Mesodermal cell (in vitro differentiated cells): Measurements from ENCODE around the gene COL19A1.

ENCODE experiments used
- H3K27ac ChIP-seq: 2 replicates; pipeline ENCODE4 v1.7.0; 2013; ENCODE audit warnings: mild to moderate bottlenecking, low read depth, low read length, moderate library complexity; ENCODE audit not compliant: severe bottlenecking
- H3K36me3 ChIP-seq: 2 replicates; pipeline ENCODE4 v1.7.1; 2013; ENCODE audit warnings: mild to moderate bottlenecking, low read length, moderate library complexity; ENCODE audit not compliant: control insufficient read depth, insufficient read depth
- H3K4me1 ChIP-seq: one replicate; pipeline ENCODE4 v1.7.1; 2013; ENCODE audit warnings: mild to moderate bottlenecking, low read length; ENCODE audit not compliant: insufficient read depth, control insufficient read depth, poor library complexity, severe bottlenecking
- H3K4me3 ChIP-seq: 2 replicates; pipeline ENCODE4 v1.7.0; 2013; ENCODE audit warnings: low read length, control low read depth, mild to moderate bottlenecking; ENCODE audit not compliant: insufficient read depth, poor library complexity, severe bottlenecking; ENCODE audit errors: extremely low read depth
- H3K9me3 ChIP-seq: 2 replicates; pipeline ENCODE4 v1.7.1; 2013; ENCODE audit warnings: mild to moderate bottlenecking, low read length, moderate library complexity; ENCODE audit not compliant: control insufficient read depth
- WGBS, 2 experiments: methylation state at CpG; one replicate each; pipeline ENCODE4 v1.1.5; 2013; ENCODE audit warnings: missing lambda C conversion rate in 2 of 2; ENCODE audit not compliant: insufficient coverage in 2 of 2; 5-methylcytosine and 5-hydroxymethylcytosine counted together

COL19A1 gene

GRCh38 chr6:70246118-70246517, 379.8 kb downstream of the COL19A1 start:
- H3K4me3 ChIP-seq: no peak overlapping the region
- no peak overlapping the region for H3K27ac ChIP-seq
- 100% methylated on average over 3 of the region's 7 CpGs; no CpG with 5 or more reads in 1 of the 2 experiments for WGBS, 2 experiments
- peaks cover 3% of the 10 kb centered on the region for H3K4me1 ChIP-seq
- no peaks in the 10 kb centered on the region for H3K9me3 ChIP-seq
- H3K36me3 ChIP-seq: no peaks in the 10 kb centered on the region

- no peaks in the 10 kb centered on the region for H3K36me3 ChIP-seq
- WGBS, 2 experiments: 100% methylated on average over 2 of the region's 2 CpGs
Observed at GRCh38 chr6:70252604-70253003, 386.2 kb downstream of the COL19A1 start.

GRCh38 chr6:70253923-70254322, 387.6 kb downstream of the COL19A1 start:
- H3K4me3 ChIP-seq: no peak overlapping the region
- no peaks in the 10 kb centered on the region for H3K36me3 ChIP-seq
- no peak overlapping the region for H3K27ac ChIP-seq
- H3K4me1 ChIP-seq: no peaks in the 10 kb centered on the region
- WGBS, 2 experiments: no CpG with 5 or more reads among the region's 3 CpGs
- H3K9me3 ChIP-seq: no peaks in the 10 kb centered on the region

More at GRCh38 chr6:70252604-70253003, 386.2 kb downstream of the COL19A1 start:
- H3K9me3 ChIP-seq: no peaks in the 10 kb centered on the region
- H3K4me3 ChIP-seq: no peak overlapping the region
- no peak overlapping the region for H3K27ac ChIP-seq
- H3K4me1 ChIP-seq: no peaks in the 10 kb centered on the region

GRCh38 chr6:70254784-70255183, 388.4 kb downstream of the COL19A1 start:
- no peaks in the 10 kb centered on the region for H3K4me1 ChIP-seq
- H3K36me3 ChIP-seq: no peaks in the 10 kb centered on the region
- H3K9me3 ChIP-seq: no peaks in the 10 kb centered on the region
- no peak overlapping the region for H3K27ac ChIP-seq
- WGBS, 2 experiments: 85 to 100% methylated on average over 1 of the region's 2 CpGs
- H3K4me3 ChIP-seq: no peak overlapping the region

GRCh38 chr6:70257768-70258273, 391.5 kb downstream of the COL19A1 start:
- H3K4me3 ChIP-seq: no peak overlapping the region
- H3K36me3 ChIP-seq: no peaks in the 10 kb centered on the region
- 40% methylated on average over 1 of the region's 2 CpGs; no CpG with 5 or more reads in 1 of the 2 experiments for WGBS, 2 experiments
- no peak overlapping the region for H3K27ac ChIP-seq
- no peaks in the 10 kb centered on the region for H3K4me1 ChIP-seq
- H3K9me3 ChIP-seq: no peaks in the 10 kb centered on the region

GRCh38 chr6:70258483-70258882, 392.1 kb downstream of the COL19A1 start:
- Histone ChIP-seq H3K4me3 (no peak overlapping the region), H3K9me3 (no peaks in the 10 kb centered on the region), H3K36me3 (no peaks in the 10 kb centered on the region), H3K27ac (no peak overlapping the region), H3K4me1 (no peaks in the 10 kb centered on the region)
- WGBS, 2 experiments: 71% methylated on average over 1 of the region's 1 CpG; no CpG with 5 or more reads in 1 of the 2 experiments
